ENCODE data around the gene RBP3. TPM values are rescaled to one million over a fixed set of nuclear protein-coding genes. Genes with fewer than 3 reads are reported as not detected.

The RBP3 gene
- total RNA-seq, 2 donors from 2014 or later = not detected

DNA sequence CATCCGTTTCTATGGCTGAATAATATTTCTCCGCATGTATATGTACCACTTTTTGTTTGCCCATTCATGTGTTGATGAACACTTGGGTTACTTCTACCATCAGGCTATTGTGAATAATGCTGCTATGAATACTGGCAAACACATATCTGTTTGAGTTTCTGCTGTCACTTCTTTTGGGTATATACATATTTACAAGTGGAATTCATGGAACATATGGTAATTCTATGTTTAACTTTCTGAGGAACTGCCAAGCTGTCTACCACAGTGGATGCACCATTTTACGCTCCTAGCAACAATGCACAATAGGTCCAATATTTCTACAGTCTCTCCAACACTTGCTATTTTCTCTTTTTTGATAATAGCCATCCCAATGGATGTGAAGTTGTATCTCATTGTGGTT lies 41.5 kb downstream of the RBP3 start:
- no peak for ATAC-seq (ENCODE audit: insufficient number of reproducible peaks, low FRiP score, low read depth)
- Histone ChIP-seq H3K36me3 (no peaks in the 10 kb centered on the region), H3K27me3 (replicated peaks; ENCODE audit: insufficient read depth) (no peaks in the 10 kb centered on the region)

GRCh38 chr10:47396311-47396717 lies 48.2 kb downstream of the RBP3 start:
- TF ChIP-seq, protein P1, sequence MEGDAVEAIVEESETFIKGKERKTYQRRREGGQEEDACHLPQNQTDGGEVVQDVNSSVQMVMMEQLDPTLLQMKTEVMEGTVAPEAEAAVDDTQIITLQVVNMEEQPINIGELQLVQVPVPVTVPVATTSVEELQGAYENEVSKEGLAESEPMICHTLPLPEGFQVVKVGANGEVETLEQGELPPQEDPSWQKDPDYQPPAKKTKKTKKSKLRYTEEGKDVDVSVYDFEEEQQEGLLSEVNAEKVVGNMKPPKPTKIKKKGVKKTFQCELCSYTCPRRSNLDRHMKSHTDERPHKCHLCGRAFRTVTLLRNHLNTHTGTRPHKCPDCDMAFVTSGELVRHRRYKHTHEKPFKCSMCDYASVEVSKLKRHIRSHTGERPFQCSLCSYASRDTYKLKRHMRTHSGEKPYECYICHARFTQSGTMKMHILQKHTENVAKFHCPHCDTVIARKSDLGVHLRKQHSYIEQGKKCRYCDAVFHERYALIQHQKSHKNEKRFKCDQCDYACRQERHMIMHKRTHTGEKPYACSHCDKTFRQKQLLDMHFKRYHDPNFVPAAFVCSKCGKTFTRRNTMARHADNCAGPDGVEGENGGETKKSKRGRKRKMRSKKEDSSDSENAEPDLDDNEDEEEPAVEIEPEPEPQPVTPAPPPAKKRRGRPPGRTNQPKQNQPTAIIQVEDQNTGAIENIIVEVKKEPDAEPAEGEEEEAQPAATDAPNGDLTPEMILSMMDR (IDR thresholded peaks at IDR 0.05) = no peak

More for the DNA sequence above, 41.5 kb downstream of the RBP3 start:
- peaks cover 0 to 3% of the 10 kb centered on the region in 2 donors for H3K4me1 ChIP-seq (ENCODE audit: control insufficient read depth in 1 of 2, low read depth in 2 of 2)
- no peak overlapping the region for H3K4me3 ChIP-seq
- DNase-seq (ENCODE audit: low spot score) = no peak
- TF ChIP-seq, protein P1 (IDR thresholded peaks at IDR 0.05) = no peak
- H3K27ac ChIP-seq = no peak overlapping the region
- H3K9me3 ChIP-seq = no peaks in the 10 kb centered on the region

DNA sequence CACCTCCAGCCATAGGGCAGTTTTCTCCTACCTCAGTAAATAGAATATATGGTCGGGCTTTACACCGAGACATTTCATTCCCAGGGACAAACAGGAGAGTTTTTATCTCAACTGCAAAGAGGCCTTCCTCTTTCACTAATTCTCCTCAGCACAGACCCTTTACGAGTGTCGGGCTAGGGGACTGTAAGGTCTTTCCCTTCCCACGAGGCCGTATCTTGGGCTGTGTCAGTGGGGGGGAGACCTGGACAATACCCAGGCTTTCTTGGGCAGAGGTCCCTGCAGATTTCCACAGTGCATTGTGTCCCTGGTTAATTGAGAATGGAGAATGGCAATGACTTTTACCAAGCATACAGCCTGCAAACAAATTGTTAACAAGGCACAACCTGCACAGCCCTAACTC lies 49.1 kb downstream of the RBP3 start:
- ATAC-seq (ENCODE audit: insufficient number of reproducible peaks, low FRiP score, low read depth) = no peak
- Histone ChIP-seq H3K9me3 (no peaks in the 10 kb centered on the region), H3K4me1 (ENCODE audit: control insufficient read depth in 1 of 2, low read depth in 2 of 2) (no peaks in the 10 kb centered on the region), H3K4me3 (no peak overlapping the region), H3K27ac (no peak overlapping the region), H3K27me3 (replicated peaks; ENCODE audit: insufficient read depth) (no peaks in the 10 kb centered on the region), H3K36me3 (no peaks in the 10 kb centered on the region)
- TF ChIP-seq, protein P1 (IDR thresholded peaks at IDR 0.05) = no peak
- no peak for DNase-seq (ENCODE audit: low spot score)

More at GRCh38 chr10:47396311-47396717, 48.2 kb downstream of the RBP3 start:
- no peak overlapping the region for H3K4me3 ChIP-seq
- no peaks in the 10 kb centered on the region for H3K4me1 ChIP-seq (ENCODE audit: control insufficient read depth in 1 of 2, low read depth in 2 of 2)
- ATAC-seq (ENCODE audit: insufficient number of reproducible peaks, low FRiP score, low read depth) (no peak), DNase-seq (ENCODE audit: low spot score) (no peak)
- H3K36me3 ChIP-seq = no peaks in the 10 kb centered on the region
- H3K9me3 ChIP-seq = no peaks in the 10 kb centered on the region
- no peaks in the 10 kb centered on the region for H3K27me3 ChIP-seq (replicated peaks; ENCODE audit: insufficient read depth)
- no peak overlapping the region for H3K27ac ChIP-seq

DNA sequence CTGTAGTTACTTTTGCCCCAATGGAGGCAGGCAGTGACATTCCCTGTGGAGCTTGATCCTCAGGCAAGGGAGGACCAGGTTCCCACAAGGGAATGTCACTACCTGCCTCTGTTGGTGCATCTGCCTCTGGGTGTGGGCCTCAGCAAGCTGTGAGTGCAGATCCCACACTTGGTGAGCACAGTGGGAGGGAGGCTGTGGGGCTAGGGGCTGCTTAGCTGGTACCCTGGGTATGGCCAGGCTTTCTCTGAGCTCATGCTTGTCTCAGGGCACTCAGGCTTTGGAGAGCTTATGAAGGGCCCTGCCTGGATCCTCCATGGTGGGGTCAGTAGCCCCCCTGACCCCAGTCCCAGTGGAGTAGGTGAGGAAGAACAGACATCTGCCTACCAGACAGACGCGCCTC lies 52.1 kb downstream of the RBP3 start:
- Histone ChIP-seq H3K27me3 (replicated peaks; ENCODE audit: insufficient read depth) (no peaks in the 10 kb centered on the region), H3K27ac (no peak overlapping the region), H3K4me3 (no peak overlapping the region), H3K9me3 (no peaks in the 10 kb centered on the region), H3K4me1 (ENCODE audit: control insufficient read depth in 1 of 2, low read depth in 2 of 2) (peaks cover 2 to 14% of the 10 kb centered on the region in 2 donors), H3K36me3 (no peaks in the 10 kb centered on the region)
- DNase-seq (ENCODE audit: low spot score) (no peak), ATAC-seq (ENCODE audit: insufficient number of reproducible peaks, low FRiP score, low read depth) (no peak)
- TF ChIP-seq, protein P1 (IDR thresholded peaks at IDR 0.05) = no peak

DNA sequence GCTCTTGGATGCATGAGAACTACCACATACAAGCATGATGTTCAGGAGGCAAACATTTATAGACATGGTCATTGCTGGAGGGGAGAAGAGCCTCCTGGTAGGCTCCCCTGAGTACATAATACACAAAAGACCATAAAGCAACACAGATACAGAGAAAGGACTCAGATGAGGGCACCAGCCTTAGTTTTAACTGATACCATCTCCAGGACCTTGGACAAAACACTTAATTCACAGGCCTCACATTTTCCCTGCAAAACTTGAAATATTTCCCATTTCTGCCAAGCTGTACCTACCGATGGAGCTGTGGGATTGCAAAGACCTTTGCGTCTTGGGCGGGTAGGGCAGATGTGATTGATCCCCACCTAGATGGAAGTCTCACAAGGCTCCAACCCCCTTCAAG lies 52.6 kb downstream of the RBP3 start:
- H3K27me3 ChIP-seq (replicated peaks; ENCODE audit: insufficient read depth) = no peaks in the 10 kb centered on the region
- TF ChIP-seq, protein P1 (IDR thresholded peaks at IDR 0.05) = no peak
- ATAC-seq (ENCODE audit: insufficient number of reproducible peaks, low FRiP score, low read depth) = no peak

More for the DNA sequence above, 52.6 kb downstream of the RBP3 start:
- H3K4me3 ChIP-seq = no peak overlapping the region
- no peaks in the 10 kb centered on the region for H3K36me3 ChIP-seq
- no peak for DNase-seq (ENCODE audit: low spot score)
- no peak overlapping the region for H3K27ac ChIP-seq
- H3K9me3 ChIP-seq = no peaks in the 10 kb centered on the region
- H3K4me1 ChIP-seq (ENCODE audit: control insufficient read depth in 1 of 2, low read depth in 2 of 2) = peaks cover 2 to 14% of the 10 kb centered on the region in 2 donors

Measured in thoracic aorta (tissue), 2 donors.